GM21723 (cell line): ENCODE data around the gene GAB4.

Experiments used
- ATAC-seq: cut with Tn5 transposase; IDR thresholded peaks from one replicate; pipeline ENCODE4 v1.9.1; 2021; ENCODE audit warnings: mild to moderate bottlenecking, moderate library complexity; ENCODE audit not compliant: unreplicated experiment

GAB4 gene

DNA sequence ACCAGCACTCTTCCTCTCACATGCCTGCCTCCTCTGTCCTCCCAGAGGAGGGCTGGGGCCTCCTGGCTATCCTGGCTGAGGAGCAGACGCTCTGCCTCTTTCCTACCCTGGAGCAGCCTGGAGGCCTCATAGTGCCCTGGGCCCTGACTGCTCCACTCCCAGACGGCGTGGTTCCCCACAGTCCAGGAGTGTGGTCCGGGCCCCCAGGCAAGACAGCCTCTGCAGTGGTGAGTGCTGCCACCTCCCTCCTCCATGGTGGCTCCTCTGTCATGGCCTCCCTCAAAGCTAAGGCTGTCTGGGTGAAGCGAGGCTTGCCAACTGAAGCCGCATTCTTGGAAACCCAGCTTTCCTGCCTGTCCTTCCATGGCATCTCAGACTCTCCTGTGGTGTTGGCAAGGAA, 19.8 kb downstream of the GAB4 start:
- ATAC-seq = no peak

DNA sequence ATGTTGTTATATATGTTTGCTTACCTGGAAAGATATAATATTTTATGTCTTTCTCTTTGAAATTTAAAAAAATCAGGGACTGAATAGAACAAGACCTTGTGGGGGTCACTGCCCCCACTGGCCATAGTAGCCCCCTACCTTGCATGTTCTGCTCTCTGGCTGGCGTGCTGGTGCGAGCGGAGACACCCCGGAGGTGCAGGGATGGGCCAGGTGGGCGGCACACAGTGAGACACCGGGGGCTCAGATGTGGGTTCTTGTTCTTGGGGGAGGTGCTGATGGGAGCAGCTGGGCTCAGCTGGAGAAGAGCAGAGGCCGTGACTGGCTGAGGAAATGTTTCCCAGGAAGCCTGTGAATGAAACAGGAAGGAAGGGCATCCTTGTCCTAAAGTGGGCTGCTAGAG, 20.2 kb downstream of the GAB4 start:
- no peak for ATAC-seq

- ATAC-seq = no peak
Measured at GRCh38 chr22:16975155-16975885, 32.7 kb downstream of the GAB4 start.

DNA sequence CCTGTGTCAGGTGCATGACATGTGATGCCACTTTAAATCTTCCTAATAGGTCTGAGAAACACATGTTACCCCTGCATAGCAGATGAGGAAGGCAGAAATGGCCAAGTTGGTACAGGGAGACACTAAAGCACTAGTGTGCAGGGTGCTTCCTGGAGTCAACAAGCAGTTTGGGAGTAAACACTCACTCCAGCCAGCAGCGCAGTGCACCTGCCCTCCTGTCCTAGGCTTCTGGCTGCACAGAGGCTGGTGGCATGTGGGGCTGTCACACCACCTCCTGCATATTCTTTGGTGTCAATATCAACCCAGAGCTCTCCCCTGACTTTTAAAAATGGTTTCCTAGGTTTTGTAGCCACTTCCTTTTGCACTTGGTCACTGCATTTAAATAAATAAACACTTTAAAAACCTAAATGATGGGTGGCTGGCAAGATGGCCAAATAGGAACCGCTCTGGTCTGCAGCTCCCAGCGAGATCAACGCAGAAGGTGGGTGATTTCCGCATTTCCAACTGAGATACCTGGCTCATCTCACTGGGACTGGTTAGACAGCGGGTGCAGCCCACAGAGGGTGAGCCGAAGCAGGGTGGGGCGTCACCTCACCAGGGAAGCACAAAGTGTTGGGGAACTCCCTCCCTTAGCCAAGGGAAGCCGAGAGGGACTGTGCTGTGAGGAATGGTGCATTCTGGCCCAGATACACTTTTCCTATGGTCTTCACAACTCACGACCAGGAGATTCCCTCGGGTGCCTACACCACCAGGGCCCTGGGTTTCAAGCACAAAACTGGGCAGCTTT, 33.5 kb downstream of the GAB4 start:
- no peak for ATAC-seq

GRCh38 chr22:16973591-16974297, 34.3 kb downstream of the GAB4 start:
- ATAC-seq = no peak

GRCh38 chr22:16972311-16972710, 35.7 kb downstream of the GAB4 start:
- ATAC-seq = no peak

DNA sequence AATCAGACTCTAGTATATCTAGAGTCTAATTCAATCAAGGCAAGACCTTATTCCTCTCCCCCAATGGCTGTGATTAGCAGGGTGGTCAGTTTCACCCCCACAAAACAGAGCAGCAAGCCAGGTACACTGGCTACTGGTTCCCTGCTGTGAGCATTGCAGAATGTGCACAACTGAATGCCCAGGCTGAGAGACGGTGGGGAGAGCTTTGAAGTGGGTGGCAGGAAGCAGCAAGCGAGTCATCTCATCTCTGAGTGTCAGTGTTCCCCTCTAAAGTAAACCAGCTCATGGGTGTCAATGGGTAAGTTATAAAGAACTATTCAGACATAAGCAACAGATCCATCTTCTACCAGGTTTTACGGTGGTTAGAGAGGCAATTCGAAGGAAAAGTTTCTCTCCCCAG, 37.6 kb downstream of the GAB4 start:
- no peak for ATAC-seq

DNA sequence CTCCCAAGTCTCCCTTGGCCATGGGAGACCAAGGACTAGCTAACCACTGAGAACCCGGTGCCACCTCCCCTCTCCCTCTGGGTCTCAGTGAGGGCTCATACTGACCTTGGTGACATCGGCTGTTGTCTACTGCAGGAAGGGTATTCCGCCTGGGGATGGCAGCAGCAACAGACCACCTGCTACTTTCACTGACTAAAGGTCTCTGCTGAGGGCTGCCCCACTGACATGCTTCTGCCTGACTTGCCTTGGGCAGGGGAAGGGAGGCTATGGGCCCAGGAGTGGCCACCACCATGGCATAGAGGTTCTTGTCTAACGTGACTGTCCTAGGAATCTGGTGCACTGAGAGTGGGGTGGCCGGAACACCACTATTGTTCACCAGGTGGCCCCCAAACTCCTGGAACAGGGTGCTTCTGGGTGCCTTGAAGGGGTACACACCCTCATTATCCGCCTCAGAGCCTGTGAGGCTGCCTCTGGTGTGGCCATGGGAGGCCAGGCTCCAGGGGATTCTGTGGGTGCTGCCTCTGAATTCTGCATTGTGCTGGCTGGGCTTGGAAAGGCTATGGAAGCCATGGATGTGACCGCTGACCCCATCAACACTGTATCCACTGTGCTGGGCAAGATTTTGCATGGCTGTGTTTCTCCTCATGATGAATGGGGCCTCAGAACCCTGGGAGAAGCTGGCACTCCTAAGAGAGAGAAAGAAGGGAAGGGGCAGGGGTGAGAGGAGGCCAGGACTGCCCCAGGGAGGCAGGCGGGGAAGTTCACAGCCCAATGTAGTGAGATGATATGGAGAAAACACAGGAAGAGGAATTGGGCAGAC, 38.3 kb downstream of the GAB4 start:
- ATAC-seq = no peak

- ATAC-seq = no peak
Measured at GRCh38 chr22:16968218-16968595, 39.8 kb downstream of the GAB4 start.

DNA sequence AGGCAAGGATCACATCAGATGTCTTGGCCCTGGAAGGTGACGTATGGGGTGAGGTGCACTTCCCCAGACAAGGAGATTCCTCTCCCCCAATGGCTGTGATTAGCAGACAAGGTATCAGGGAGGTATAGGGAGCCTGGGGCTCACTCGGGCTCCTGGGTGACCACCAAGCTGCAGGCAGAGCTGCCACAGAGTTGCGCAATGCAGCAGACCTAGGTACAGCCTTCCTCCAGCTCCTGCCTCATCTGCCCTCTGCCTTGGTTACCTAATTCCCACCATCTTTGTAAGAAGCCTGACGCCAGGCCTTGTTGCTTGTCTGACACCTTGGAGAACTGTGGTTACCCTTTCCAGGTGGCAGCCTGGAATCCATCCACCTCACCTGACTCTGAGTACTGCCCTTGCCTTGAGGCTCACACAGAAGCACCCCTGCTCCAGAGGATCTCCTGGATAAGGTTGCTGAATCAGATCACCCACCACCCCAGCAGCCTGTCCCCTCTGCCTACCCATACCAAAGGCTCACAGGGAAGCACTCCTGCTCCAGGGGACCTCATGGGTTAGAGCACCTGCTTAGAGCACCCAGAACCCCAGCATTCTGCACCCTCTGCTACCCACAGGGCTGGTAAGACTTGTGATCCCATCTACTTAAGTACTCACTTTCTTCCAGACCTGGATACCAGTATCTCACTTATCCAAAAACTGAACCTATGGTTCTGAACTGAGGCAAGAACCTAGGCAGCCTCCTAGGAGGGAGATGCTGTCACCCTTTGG, 40.4 kb downstream of the GAB4 start:
- no peak for ATAC-seq

DNA sequence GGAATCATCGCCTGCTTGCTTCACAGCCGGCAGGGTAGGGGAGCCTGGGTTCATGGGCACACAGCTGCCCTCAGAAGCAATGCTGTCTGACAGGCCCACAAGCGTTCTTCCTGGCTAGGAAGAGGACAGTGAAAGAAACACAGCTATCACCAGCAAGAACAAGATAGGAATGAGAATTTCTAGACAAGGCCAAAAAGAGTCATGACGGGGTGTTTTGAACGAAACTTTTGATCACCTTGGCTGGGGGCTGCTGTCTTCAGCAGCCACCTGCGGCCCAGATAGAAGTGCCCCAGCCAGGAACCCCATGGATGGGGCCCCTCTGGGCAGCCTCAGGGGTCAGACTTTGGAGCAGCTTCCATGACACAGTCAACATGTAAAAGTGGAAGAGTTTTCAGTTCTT, 41.8 kb downstream of the GAB4 start:
- ATAC-seq = no peak

- no peak for ATAC-seq
Measured at GRCh38 chr22:16965560-16965959, 42.5 kb downstream of the GAB4 start.

DNA sequence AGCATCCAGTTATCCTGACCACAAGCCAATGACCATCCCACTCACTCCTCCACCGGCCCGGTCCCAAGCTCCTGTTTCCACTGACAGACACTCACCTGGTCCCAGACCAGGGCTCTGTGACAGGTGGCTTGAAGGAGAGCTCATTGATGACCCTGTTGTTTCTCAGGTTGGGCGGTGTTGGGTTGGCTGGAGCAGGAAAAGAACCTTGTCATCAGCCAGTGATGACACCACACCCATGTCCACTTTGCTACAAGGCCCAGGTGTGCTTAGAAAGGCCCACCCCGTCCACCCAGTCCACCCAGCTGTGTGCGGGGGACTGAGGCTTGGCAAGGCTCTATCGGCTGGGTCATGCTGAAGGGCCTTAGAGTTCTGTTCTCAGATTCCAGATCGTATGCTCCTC, 42.9 kb downstream of the GAB4 start:
- ATAC-seq = no peak

GRCh38 chr22:16964366-16964765, 43.7 kb downstream of the GAB4 start:
- ATAC-seq = no peak

- no peak for ATAC-seq
Measured at GRCh38 chr22:16963189-16963945, 44.7 kb downstream of the GAB4 start.

GRCh38 chr22:16962501-16962900, 45.5 kb downstream of the GAB4 start:
- no peak for ATAC-seq

- ATAC-seq = no peak
Measured at GRCh38 chr22:16961477-16962186, 46.4 kb downstream of the GAB4 start.

DNA sequence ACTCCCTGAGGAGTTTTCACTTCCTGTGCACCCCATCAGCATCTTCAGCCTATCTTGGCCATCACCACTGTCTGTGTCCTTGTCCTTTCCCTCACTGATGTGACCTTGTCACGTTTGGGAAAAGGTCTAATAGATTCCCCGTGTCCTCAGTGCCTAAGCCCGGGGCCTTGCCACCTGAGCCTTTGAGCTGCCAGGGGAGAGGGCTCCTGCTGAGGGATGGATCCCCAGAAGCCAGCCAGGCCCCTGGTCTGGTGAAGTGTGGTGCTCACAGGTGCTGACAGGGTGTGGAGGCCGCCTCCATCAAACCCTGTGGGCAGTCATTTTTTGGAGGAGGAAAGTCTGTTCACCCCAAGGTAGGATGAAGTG, 47.2 kb downstream of the GAB4 start:
- ATAC-seq = no peak
